HG02840 (cell line): ENCODE results near the gene KLK14.

ENCODE experiments used
- ATAC-seq: cut with Tn5 transposase; IDR thresholded peaks from one replicate; pipeline ENCODE4 v1.9.1; 2021; ENCODE audit warnings: mild to moderate bottlenecking, moderate library complexity, moderate number of reproducible peaks; ENCODE audit not compliant: unreplicated experiment, low FRiP score

Gene KLK14

GRCh38 chr19:51108805-51109146 is 26.1 kb upstream of the KLK14 start:
- ATAC-seq = peak; percentile 34

- ATAC-seq = peak; percentile 98
Measured at GRCh38 chr19:51108066-51108804, 25.5 kb upstream of the KLK14 start, which contains the start of gene CTU1. CTU1 (minus strand) TSS chr19:51108409; CDS start chr19:51104569, 3,840 bp downstream.

GRCh38 chr19:51107406-51108065 is 24.8 kb upstream of the KLK14 start:
- no peak for ATAC-seq

- no peak for ATAC-seq
Measured at GRCh38 chr19:51103926-51104341, 21.2 kb upstream of the KLK14 start.

GRCh38 chr19:51102991-51103390 is 20.3 kb upstream of the KLK14 start:
- ATAC-seq = no peak

- ATAC-seq = no peak
Measured at GRCh38 chr19:51101171-51101865, 18.6 kb upstream of the KLK14 start.

- ATAC-seq = no peak
Measured at GRCh38 chr19:51100601-51101000, 17.9 kb upstream of the KLK14 start.

- ATAC-seq = no peak
Measured at GRCh38 chr19:51099047-51099382, 16.3 kb upstream of the KLK14 start.

- no peak for ATAC-seq
Measured at GRCh38 chr19:51098365-51099046, 15.8 kb upstream of the KLK14 start.

GRCh38 chr19:51097796-51098195 is 15.1 kb upstream of the KLK14 start:
- no peak for ATAC-seq

- ATAC-seq = no peak
Measured at GRCh38 chr19:51097166-51097738, 14.6 kb upstream of the KLK14 start.

GRCh38 chr19:51096473-51097165 is 13.9 kb upstream of the KLK14 start:
- ATAC-seq = no peak

- no peak for ATAC-seq
Measured at GRCh38 chr19:51094696-51095279, 12.1 kb upstream of the KLK14 start.

- no peak for ATAC-seq
Measured at GRCh38 chr19:51093510-51094345, 11.0 kb upstream of the KLK14 start.

- no peak for ATAC-seq
Measured at GRCh38 chr19:51093101-51093500, 10.4 kb upstream of the KLK14 start.

- ATAC-seq = no peak
Measured at GRCh38 chr19:51091895-51092873, 9.5 kb upstream of the KLK14 start.

- no peak for ATAC-seq
Measured at GRCh38 chr19:51091126-51091525, 8.4 kb upstream of the KLK14 start.

- ATAC-seq = no peak
Measured at GRCh38 chr19:51090471-51090870, 7.8 kb upstream of the KLK14 start.
